ENCODE data around the gene GMDS. TPM values are rescaled to one million over a fixed set of nuclear protein-coding genes. Genes with fewer than 3 reads are reported as not detected.
A peak's percentile ranks its signal among the peaks of the same experiment; 100 is the strongest.

GMDS gene
- total RNA-seq, 1 donor from 2014 or later, result 17.9 TPM

DNA sequence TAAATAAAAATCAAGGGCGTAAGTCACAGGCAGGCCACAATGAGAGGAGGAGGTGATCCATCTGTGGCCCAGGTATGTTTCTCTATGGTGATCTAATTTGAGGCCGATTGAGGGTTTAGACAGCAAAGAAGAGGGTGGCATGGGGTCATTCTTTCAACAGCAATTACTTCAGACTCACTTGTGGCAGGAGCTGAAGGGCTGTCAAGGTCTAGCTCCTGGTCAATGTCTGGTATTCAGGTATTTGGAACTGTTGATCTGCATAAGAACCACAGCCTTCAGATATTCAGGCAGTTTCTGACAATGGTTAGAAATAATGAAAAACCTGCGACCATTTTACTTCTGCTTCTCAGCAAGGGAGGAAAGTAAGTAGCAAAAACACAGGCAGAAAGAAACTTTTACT is 376.1 kb downstream of the GMDS start:
- no peak for TF ChIP-seq CTCF (conservative IDR thresholded peaks at IDR 0.05; ENCODE audit: low read depth, low read length)
- DNase-seq (ENCODE audit: low read depth), result no peak
- H3K4me3 ChIP-seq (ENCODE audit: low read depth, low read length), result no peak overlapping the region

DNA sequence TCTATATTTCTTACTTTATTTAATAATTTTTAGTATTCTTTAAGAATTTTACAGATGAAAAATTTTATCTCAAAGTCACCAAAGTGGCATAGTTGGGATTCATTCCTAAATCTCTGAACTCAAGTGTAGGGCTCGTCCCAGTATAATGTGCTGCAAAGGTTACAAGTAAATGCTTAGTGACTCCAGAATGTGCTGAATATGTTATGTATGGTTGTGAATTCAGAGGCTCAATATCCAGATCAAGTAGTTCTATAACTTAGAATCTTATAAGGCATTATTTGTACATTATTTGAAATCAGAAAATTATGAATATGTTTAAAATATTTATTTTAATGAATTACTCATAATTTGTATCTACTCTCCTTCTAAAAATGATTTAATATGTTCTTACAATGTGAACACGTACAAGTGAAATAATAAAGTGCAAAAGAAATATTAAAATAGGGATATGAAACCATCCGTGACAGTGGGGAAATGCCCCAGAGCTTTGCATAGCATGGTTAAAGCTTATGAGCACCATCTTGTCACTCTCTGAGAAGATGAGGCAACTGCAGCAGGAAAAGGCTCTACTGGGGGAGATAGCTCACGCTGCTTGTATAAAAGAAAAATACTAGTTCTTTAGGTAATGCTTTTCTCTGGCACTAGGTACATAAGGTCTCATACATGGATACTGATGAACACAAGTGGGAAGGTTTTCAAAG is 376.7 kb downstream of the GMDS start:
- no peak overlapping the region for H3K4me3 ChIP-seq (ENCODE audit: low read depth, low read length)
- no peak for DNase-seq (ENCODE audit: low read depth)
- TF ChIP-seq CTCF (conservative IDR thresholded peaks at IDR 0.05; ENCODE audit: low read depth, low read length), result no peak

DNA sequence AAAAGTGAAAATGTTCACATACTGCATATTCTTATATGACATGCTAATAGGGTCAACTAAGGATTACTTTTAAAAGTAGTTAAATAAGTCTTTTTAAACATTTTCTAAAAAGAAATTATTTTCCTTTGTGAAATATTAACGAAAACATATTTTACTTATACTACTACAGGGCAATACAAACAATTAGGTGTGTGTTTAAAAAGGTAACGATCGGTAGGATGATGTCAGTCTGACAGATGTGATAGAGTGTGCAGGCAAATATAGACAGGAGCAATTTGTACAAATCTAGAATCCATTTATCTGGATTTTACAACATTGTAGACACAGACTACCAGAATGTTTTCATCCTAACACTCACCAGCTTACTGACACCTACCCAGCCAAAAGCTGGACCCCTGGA is 378.2 kb downstream of the GMDS start:
- DNase-seq (ENCODE audit: low read depth), result no peak
- no peak for TF ChIP-seq CTCF (conservative IDR thresholded peaks at IDR 0.05; ENCODE audit: low read depth, low read length)
- H3K4me3 ChIP-seq (ENCODE audit: low read depth, low read length), result no peak overlapping the region

DNA sequence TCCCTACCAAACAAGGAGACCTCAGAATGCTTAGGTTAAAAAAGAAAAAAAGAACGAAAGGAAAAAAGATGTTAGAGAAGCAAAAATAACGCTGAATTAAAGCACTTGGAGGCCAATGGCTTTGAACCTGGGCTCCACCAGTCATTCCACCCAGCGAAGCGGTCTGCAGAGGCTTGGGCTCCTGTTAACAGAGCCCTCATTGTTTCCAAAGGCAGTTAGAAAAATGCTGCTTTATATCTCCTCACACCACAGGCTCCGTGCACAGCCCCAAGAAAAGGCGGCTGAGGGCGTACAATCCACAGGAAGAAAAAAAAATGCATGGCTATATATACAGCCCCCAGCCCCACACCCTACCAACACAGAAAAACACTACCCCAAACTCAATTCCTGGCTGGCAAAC is 379.8 kb downstream of the GMDS start:
- TF ChIP-seq CTCF (conservative IDR thresholded peaks at IDR 0.05; ENCODE audit: low read depth, low read length), result no peak
- DNase-seq (ENCODE audit: low read depth), result no peak
- H3K4me3 ChIP-seq (ENCODE audit: low read depth, low read length), result no peak overlapping the region

GRCh38 chr6:1864496-1864895 is 380.9 kb downstream of the GMDS start:
- no peak overlapping the region for H3K4me3 ChIP-seq (ENCODE audit: low read depth, low read length)
- DNase-seq (ENCODE audit: low read depth), result peak; percentile 6
- TF ChIP-seq CTCF (conservative IDR thresholded peaks at IDR 0.05; ENCODE audit: low read depth, low read length), result no peak

GRCh38 chr6:1862411-1862810 is 383.0 kb downstream of the GMDS start:
- no peak overlapping the region for H3K4me3 ChIP-seq (ENCODE audit: low read depth, low read length)
- TF ChIP-seq CTCF (conservative IDR thresholded peaks at IDR 0.05; ENCODE audit: low read depth, low read length), result no peak
- DNase-seq (ENCODE audit: low read depth), result no peak

- no peak for DNase-seq (ENCODE audit: low read depth)
- no peak for TF ChIP-seq CTCF (conservative IDR thresholded peaks at IDR 0.05; ENCODE audit: low read depth, low read length)
- H3K4me3 ChIP-seq (ENCODE audit: low read depth, low read length), result no peak overlapping the region
Measured at GRCh38 chr6:1860756-1861348, 384.6 kb downstream of the GMDS start.
